ENCODE measurements around the gene SIN3A.

Gene SIN3A

DNA sequence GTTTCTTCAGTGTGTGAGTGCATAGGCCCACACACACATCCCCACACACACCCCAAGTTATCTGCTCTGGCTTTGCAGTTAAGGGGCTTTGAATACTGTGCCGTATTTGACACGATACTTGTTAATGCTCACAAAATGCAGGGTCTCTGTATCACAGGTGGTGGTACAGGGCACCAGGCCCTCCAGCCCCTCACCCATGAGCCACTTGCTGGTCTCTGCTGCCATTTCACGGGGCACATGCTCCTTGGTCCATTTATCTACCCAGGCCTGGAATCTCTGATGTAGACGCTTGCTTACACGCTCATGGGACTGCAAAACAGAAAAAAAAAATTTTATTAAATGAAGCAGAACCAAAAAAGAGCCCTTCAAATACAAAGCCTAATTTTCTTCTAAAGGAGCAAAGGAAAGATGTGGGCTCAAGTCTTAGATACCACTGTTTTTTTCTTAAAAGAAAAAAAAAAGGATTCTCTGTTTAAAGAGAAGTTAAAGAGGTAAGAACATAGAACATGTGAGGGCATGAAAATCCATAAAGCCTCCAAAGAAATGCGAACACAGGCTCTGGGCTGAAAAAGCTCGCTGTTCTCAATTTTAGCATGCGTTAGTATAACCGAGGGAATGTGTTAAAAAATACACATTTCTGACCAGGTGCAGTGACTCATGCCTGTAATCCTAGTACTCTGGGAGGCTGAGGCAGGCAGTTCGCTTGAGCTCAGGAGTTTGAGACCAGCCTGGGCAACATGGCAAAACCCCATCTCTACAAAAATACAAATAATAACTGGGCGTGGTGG is 79.4 kb downstream of the SIN3A start:
- DNase-seq, result no peak

- no peak for DNase-seq
These were observed 80.0 kb downstream of the SIN3A start for GRCh38 chr15:75371486-75371885.

DNA sequence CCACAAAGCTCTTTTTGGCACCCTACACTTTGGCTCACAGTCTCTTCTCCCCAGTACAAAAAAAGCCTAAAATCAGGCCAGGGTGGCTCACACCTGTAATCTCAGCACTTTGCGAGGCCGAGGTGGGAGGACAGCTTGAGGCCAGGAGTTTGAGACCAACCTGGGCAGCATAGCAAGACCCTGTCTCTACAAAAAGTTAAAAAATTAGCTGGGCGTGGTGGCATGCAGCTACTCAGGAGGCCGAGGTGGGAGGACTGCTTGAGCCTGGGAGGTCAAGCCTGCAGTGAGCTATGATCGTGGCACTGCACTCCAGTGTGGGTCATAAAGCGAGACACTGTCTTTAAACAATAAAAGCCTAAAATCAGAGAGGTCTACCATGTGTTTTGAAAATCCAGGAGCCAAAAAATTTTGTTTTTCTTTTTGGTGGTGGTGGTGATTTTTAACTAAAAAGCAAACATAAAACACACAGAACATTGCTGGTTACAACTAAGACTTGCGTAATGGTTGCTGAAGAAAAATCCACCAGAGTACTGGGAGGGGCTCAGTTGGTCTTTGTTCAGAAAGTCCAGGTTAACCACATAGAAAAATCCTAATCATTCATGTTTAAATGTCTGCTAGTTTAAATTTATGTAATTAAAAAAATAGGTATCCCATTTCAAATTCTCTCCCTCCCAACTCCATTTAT is 81.5 kb downstream of the SIN3A start:
- DNase-seq, result no peak

DNA sequence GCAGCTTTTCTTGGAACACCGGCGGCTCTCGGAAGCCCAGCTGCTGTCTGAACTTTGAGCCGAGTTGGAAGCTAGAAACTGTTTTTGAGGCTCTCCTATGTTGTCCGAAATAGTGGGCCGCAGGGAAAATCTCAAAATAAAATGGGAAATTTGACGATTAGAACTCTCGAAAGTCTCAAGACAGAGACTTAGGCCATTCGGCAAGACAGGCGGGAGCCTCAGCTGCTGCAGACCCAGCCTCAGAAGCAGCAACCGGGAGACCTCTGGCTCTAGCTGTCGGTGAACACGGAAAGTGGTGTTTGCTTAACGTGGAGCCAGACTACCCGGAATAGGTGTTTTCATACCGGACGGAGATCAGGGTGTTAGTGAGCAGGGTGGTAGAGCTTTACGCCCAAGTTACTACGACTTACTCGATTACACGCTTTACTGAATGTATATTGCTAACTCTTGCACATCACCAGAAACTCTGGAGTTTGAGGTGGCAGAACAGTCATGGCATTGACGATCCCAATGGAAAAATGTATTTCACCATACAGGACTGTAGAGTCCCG is 82.7 kb downstream of the SIN3A start:
- DNase-seq, result no peak

- DNase-seq, result peak; percentile 91 to 94
These were observed 83.4 kb downstream of the SIN3A start, which contains the start of gene MAN2C1 for GRCh38 chr15:75367913-75368688. TSS of gene MAN2C1 (minus strand) at chr15:75368607. CDS start at chr15:75368583, 24 bp downstream.

DNA sequence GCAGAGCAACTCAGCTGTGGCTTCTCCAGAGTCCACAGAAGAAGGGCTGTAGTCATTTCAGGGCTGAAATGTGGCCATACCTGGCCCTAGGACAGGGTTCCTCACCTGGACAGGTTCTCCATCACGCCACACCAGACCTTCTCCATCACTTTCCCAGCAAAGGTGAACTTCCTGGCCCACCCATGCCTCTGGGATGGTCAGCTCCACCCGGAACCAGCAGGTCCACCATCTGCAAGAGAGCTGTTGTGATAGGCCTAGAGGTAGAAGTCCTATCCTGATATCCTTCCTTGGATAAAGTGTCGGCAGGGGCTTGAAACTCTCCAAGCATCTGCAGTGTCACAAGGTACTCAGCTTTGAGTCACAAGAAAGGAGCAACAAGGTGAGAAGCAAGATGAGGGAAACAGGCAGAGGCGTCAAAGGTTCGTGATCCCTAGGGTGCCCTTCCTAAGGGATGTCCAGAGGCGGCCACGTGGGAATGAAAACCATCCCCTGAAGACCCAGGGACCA is 84.0 kb downstream of the SIN3A start:
- no peak for DNase-seq

DNA sequence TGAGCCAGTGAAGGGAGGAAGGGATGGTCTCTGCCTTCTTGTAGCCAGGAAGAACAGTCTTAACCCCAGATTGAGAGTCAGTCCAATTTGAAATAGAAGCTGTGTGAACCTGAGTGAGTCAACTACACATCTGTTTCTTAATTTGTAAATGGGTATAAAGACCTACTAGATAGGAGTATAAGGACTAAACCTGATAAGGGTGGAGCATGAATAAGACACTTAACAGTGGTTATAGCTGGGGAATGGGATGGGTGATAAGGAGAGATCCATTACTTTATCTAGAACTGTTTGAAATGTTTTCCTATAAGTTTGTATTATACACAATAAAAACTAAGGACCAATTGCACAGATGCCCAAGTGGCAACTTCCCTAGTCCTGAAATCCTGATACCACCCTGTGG is 84.5 kb downstream of the SIN3A start:
- no peak for DNase-seq

DNA sequence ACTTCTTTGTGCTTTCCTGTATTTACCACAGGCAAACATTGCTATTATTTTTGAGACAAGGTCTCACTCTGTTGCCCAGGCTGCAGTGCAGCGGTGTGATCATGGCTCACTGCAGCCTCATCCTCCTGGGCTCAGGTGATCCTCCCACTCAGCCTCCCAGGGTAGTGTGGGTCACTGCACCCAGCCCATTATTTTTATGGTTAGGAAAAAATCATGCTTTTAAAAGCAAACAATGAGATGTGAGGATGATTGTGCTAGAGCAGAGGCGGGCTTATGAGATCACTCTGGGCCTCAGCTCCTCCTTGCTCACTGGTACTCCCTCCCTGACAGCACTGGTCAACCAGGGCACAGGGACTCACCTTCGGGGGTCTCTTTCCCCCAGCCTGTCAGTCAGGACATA is 85.3 kb downstream of the SIN3A start:
- no peak for DNase-seq

GRCh38 chr15:75364881-75365280 is 86.6 kb downstream of the SIN3A start:
- DNase-seq, result no peak

- DNase-seq, result no peak
These were observed 87.7 kb downstream of the SIN3A start for GRCh38 chr15:75363786-75364185.

- no peak for DNase-seq
These were observed 88.7 kb downstream of the SIN3A start for GRCh38 chr15:75362642-75363249.

- no peak for DNase-seq
These were observed 89.4 kb downstream of the SIN3A start for GRCh38 chr15:75361989-75362641.

- DNase-seq, result no peak
These were observed 90.0 kb downstream of the SIN3A start for GRCh38 chr15:75361361-75361988.

GRCh38 chr15:75360856-75361255 is 90.6 kb downstream of the SIN3A start:
- no peak for DNase-seq

DNA sequence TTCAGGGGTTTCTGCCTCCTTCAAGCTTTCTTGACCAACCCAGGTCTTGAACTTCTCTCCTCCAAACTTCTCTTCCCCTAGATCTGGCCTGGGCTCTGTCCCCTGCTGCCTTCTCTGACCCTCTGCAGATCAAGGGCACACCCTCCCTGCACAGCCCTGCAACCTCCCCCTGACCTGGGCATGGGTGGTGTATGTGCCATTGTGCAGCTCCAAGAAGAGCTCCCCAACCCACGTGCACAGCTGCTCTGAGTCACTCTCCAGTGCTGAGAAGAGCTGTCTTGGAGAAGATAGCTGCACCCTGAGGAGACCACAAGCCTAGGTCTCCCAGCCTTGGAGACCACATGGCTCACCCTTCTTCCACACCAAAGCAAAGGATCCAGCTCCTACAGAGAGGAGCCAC is 91.1 kb downstream of the SIN3A start:
- no peak for DNase-seq

- DNase-seq, result no peak
These were observed 91.8 kb downstream of the SIN3A start for GRCh38 chr15:75359537-75360250.

DNA sequence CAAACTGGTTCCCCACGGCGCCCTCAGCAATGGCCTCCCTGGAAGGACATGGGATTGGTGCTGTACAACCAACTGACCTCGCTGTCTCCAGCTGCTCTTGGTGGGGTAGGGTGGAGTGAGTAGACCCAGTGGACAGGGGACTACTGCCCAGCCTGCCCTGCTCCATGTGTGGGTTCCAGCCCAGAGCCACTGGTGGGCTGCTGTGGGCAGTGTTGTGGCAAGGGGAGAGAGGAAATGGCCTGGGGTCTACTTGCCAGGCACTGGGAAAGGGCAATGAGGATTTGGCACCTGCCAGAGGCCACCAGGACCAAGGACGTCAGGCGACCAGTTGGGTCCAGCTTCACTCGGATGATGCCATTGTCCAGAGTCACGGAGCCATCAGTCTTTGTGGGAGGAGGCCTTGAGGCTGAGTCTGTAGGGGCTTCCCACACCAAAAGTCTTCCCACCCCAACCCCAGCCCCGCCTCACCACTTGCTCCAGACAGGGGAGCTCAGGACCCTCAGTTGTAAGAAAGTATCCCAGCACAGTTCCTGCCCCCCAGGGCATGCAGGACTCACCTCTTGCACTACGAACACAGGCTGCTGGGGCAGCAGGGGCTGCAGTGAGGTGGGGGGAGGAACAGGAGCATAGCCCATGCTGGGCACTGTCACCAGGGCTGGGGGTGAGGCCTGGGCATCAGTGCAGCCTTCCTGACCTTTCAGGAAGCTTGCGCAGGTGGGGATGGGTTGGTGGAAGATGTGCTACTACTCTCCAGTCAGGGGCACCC is 92.5 kb downstream of the SIN3A start:
- no peak for DNase-seq

- DNase-seq, result no peak
These were observed 93.4 kb downstream of the SIN3A start for GRCh38 chr15:75357976-75358673.

DNA sequence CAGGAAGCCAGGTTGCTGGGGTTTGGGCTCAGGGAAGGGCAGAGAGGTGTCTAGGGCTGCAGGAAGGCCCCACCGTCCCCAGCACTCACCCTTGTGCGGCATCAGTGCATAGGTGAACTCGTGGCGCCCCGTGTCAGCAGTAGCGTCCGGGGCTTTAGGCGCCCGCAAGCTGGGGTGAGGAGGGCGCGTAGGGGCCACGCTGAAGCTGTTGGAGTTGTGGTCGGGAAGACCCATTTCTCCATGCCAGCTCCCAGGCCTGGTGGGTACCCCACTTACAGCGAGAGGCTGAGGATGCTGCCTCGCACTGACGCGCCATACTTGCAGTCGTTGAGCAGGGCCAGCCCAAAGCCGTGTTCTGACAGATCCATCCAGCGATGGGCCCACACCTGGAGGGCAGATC is 95.0 kb downstream of the SIN3A start:
- no peak for DNase-seq
